Measurements from ENCODE around the gene OPRL1.
A peak's percentile ranks its signal among the peaks of the same experiment; 100 is the strongest.

GRCh38 chr20:64111841-64112641, 32.2 kb downstream of the OPRL1 start:
- no peak for TF ChIP-seq CTCF (IDR thresholded peaks at IDR 0.05)
- TF ChIP-seq YY1 (IDR thresholded peaks at IDR 0.05; ENCODE audit: low read depth): no peak
- TF ChIP-seq ELF1 (IDR thresholded peaks at IDR 0.05): no peak
- no peak for TF ChIP-seq RAD21 (IDR thresholded peaks at IDR 0.05; ENCODE audit: low read length)
- no peak for TF ChIP-seq TEAD4 (IDR thresholded peaks at IDR 0.05; ENCODE audit: borderline replicate concordance, insufficient read depth)
- TF ChIP-seq GABPA (IDR thresholded peaks at IDR 0.05; ENCODE audit: low read depth): no peak
- TF ChIP-seq REST (IDR thresholded peaks at IDR 0.05; ENCODE audit: low read depth, low read length): no peak
- TF ChIP-seq POLR2AphosphoS5 (IDR thresholded peaks at IDR 0.05; ENCODE audit: low read depth, low read length): no peak
- 0 out of 4 replicates have a peak, but pooled peaks of 1 of the 2 experiments have one; percentile 22 for TF ChIP-seq EP300 (IDR thresholded peaks at IDR 0.05; ENCODE audit: borderline replicate concordance in 1 of 2, low read depth in 1 of 2, low read length in 1 of 2)
- no peak for TF ChIP-seq RXRA (IDR thresholded peaks at IDR 0.05; ENCODE audit: borderline replicate concordance, low read depth)
- TF ChIP-seq TCF12 (IDR thresholded peaks at IDR 0.05): no peak
- no peak for TF ChIP-seq MAX (IDR thresholded peaks at IDR 0.05; ENCODE audit: low read depth)
